ENCODE measurements around the gene HMCN2.

DNA sequence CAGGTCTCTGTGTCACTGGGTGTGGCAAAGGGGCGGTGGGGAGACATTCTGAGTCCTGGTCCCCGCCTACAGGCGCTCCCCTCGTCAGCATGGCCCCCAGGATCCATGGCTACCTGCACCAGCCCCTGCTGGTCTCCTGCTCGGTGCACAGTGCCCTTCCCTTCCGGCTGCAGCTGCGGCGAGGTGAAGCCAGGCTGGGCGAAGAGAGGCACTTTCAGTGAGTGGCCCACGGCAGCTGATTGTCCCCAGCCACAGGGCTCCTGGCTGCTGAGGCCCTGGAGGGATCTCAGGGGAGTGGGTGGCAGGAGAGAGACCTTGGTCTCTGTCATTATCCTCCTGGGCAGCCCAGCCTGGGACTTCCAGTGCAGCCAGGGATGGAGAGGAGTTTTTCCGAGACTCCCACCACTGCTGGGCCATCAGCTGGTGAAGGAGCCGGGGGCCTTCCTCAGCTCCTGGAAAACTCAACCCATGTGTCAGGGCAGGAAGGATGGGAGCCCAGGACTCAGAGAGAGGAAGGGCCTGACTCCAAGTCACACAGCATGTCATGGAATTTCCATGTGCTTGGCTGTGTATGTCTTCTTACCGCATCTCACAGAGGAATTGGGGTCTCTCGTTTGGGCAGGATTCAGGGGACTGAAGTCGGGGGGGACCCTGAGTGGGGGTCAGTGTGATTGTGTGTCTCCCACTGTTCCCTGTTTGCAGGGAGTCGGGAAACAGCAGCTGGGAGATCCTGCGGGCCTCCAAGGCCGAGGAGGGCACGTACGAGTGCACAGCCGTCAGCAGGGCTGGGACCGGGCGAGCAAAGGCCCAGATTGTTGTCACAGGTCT is 37.4 kb downstream of the HMCN2 start:
- TF ChIP-seq EZH2 (IDR thresholded peaks at IDR 0.05) (no peak), POLR2AphosphoS5 (IDR thresholded peaks at IDR 0.05; ENCODE audit: borderline replicate concordance, low read depth, low read length) (no peak)
